Gastrocnemius medialis (tissue), 4 donors: Measurements from ENCODE around the gene FAM81A.

Experiments used
- POLR2A ChIP-seq, 2 donors: fragments of 450-650 bp; IDR thresholded peaks; one replicate each; pipeline ENCODE4 v1.6.1; 2017; ENCODE audit warnings: antibody characterized with exemption in 2 of 2, mild to moderate bottlenecking in 2 of 2, moderate library complexity in 2 of 2
- TF ChIP-seq, protein P1 (sequence below), 5 experiments: fragments of 450-650 bp in 3 of 5; fragments of 200-600 bp in 2 of 5; sonication (generic) in 2 of 5; IDR thresholded peaks in 4 of 5; conservative IDR thresholded peaks in 1 of 5; 1 replicate in 4 of 5; 2 replicates in 1 of 5; pipeline ENCODE4 v1.5.1; 2016 to 2019; ENCODE audit warnings: antibody characterized with exemption in 5 of 5, mild to moderate bottlenecking in 3 of 5, moderate library complexity in 3 of 5

DNA sequence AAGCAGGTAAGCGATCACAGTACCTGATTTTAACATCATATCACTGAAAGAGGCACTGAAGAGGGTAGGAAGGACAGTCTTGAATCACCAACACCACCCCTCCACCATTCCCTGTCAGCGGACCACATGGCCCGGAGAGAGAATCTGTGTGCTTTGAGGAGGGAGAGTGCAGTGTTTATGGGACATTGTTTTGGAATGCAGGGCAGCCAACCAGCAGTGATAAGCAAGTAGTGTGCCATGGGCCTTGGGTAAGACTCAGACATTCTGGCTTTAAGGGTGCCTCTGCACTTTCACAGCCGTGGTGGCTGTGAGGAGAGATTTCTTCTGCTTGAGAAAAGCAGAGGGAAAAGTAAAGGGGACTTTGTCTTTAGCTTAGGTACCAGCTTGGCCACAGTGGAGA, 46.4 kb downstream of the FAM81A start:
- TF ChIP-seq, protein P1, sequence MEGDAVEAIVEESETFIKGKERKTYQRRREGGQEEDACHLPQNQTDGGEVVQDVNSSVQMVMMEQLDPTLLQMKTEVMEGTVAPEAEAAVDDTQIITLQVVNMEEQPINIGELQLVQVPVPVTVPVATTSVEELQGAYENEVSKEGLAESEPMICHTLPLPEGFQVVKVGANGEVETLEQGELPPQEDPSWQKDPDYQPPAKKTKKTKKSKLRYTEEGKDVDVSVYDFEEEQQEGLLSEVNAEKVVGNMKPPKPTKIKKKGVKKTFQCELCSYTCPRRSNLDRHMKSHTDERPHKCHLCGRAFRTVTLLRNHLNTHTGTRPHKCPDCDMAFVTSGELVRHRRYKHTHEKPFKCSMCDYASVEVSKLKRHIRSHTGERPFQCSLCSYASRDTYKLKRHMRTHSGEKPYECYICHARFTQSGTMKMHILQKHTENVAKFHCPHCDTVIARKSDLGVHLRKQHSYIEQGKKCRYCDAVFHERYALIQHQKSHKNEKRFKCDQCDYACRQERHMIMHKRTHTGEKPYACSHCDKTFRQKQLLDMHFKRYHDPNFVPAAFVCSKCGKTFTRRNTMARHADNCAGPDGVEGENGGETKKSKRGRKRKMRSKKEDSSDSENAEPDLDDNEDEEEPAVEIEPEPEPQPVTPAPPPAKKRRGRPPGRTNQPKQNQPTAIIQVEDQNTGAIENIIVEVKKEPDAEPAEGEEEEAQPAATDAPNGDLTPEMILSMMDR (IDR thresholded peaks at IDR 0.05 in 4 of 5, conservative IDR thresholded peaks at IDR 0.05 in 1 of 5): no peak
- TF ChIP-seq POLR2A (IDR thresholded peaks at IDR 0.05): no peak
